ENCODE measurements around the gene TMEM237. TPM values are rescaled to one million over a fixed set of nuclear protein-coding genes. Genes with fewer than 3 reads are reported as not detected.

Gene TMEM237
- total RNA-seq, 1 experiment from 2014 or later = 132 TPM

- DNase-seq (ENCODE audit: low read depth) = peak; percentile 86
These were observed 606 bp downstream of the TMEM237 start for GRCh38 chr2:201642579-201643215.

DNA sequence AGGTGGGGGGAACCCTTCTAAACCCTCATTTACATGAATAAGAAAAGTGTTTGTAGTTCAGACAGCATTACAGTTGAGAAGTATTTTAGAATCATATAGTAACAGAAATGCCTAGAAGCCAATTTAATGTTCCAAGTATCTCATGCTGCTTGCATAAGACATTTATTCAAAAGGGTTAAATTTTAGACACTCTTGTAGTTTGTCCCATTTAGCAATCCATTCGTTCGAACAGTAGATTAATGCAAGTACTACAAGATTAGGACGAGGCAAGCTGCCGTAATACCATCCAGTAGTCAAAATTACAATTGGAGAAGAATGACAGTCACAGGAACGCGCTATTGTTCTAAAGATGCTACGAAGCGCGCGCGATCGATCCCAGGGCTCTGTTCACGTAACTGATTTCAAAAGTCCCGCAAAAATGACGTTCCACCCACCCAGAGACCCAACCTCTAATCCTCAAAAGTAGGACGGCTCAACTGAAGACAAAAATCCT lies 1.2 kb downstream of the TMEM237 start:
- DNase-seq (ENCODE audit: low read depth) = no peak

DNA sequence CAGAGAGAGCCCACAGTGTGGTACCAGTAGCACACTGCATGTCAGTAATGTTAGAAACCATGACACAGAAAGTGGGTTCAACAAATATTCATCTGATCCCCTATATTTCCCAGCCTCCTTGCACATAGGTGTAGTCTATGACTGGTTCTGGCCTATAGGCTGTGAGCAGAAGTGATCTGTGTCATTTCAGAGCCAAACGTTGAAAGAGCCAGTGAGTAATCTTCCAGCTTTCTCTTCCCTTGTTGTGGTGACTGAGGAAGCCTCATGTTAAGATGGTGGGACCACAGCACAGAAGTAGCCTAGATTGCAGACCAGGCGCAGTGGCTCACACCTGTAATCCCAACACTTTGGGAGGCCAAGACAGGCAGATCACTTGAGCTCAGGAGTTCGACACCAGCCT lies 4.1 kb downstream of the TMEM237 start:
- DNase-seq (ENCODE audit: low read depth) = peak; percentile 30

GRCh38 chr2:201638326-201638725 lies 5.0 kb downstream of the TMEM237 start:
- no peak for DNase-seq (ENCODE audit: low read depth)

DNA sequence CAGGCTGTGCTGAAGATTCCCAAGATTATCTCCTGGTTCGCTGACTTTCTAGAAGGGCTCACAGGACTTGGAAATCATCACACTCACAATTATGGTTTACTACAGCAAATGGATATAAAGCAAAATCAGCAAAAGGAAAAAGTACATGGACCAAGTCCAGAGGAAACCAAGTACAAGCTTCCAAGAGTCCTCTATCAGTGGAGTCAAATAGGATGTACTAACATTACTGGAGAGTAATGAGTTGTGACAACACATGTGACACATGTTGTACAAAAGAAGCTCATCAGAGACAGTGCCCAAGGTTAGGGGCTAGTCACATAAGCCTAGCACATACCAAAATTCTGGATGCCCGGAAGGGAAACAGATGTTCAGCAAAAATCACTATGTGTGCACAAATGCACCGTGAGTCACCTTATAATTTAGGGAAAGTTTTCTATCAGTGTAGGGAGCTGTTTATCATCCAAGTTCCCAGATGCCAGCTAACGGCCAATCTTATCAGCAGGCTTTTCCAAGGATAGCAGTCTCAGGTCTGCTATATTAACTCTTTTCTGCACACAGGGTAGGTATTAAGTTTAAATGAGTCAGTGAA lies 9.5 kb downstream of the TMEM237 start:
- peak; percentile 97 for DNase-seq (ENCODE audit: low read depth)

DNA sequence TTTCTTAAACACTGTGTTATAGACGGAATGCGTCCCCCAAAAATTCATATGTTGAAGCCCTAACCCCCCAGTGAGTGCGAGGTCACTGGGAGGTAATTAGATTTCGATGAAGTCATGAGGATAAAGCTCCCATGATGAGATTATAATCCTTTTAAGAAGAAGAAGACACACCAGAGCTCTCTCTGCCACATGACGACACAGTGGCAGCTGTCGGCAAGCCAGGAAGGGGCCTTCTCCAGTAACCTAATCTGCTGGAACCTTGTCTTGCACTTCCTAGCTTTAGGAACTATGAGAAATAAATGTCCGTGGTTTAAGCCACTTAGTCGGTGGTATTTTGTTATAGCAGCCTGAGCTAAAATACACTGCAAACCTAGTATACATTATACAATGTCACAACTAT lies 12.3 kb downstream of the TMEM237 start:
- DNase-seq (ENCODE audit: low read depth) = no peak

DNA sequence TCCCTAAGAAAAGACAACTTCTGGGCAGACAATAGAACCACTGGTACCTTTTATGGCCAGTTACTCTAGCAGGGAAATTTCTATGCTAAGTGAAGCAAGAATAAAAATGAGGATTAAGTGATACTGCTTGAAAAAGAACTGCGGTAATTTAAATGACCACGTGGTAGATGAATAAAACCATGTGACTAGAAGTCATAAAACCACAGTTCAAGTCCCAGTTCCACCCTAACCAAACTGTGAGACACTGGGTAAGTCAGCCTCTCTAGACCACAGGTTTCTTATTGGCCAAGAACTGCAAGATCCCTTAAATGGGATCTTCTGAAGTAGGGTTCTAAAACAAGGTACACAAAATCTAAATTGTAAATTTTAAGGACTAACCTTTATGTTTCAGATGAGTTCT lies 12.7 kb downstream of the TMEM237 start:
- DNase-seq (ENCODE audit: low read depth) = no peak

GRCh38 chr2:201628545-201628944 lies 14.8 kb downstream of the TMEM237 start:
- DNase-seq (ENCODE audit: low read depth) = no peak

- DNase-seq (ENCODE audit: low read depth) = peak; percentile 39
These were observed 20.9 kb downstream of the TMEM237 start for GRCh38 chr2:201622306-201622970.

DNA sequence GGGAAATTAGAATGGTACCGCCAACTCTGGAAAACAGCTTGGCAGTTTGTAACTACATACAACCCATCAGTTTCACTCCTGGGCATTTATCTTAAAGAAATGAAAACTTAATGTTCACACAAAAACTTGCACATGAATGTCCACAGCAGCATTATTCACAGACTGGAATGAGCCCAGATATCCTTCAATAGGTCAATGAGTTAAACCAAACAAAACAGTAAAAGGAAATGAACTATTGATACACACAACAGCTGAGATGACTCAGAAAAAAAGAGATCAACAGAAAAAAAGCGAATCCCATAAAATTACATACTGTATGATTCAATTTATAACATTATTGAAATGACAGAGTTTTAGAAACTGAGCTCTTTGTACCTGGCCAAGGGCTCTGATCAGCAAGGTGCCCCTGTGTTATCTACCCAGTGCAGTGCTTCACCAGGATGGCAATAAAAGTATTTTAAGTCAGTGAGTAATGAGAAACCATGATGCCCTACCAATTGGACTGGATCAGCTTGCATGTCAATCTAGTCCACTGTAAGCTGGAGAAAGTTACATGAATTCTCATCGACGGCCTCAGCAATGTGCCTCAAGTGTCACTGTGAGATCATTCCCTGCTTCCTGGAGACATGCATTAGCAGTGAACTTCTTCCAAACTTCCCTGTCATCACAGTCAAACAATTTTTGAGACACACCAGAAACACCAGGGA lies 21.9 kb downstream of the TMEM237 start:
- no peak for DNase-seq (ENCODE audit: low read depth)

DNA sequence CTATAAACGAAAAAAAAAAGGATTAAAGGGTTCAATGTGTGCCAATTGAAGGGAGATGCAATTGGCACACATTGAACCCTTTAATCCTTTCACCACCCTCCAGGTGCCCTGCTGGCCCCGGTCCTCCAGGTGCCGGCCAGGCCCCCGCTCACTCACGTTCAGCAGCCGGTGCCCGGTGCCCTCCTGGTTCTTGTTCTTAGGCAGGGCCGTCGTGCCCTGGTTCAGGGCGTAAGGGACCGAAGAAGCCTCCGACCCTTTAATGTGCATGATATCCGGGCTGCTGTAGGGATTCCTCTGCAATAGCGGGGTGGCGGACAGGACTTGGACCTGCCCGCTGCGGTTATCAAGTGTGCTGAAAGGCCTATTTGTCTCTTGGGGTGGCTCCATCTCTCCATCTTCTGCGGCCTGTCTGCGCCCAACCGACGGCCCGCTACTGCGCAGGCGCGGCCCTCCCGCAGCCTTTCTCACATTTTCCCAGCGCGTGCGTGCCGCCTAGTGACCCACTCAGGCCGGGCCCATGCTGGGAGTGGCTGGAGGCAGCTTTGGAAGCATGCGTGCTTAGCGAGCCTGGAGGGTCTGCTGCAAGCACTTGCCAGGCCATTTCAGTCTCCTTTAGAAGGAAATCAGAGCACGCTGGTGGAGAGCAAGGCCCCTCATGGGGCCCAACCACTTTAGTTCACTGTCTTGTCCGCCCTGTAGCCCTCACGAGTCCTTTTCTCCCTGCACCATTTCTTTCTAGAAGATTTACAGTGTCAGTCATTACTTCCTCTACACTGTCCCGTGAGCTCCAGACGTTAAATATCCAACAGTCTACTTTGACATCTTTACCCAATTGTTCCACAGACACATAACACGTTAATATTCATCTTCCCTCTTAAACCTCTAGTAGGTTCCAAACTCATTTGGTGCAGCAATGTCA lies 24.3 kb downstream of the TMEM237 start:
- peak; percentile 86 for DNase-seq (ENCODE audit: low read depth)

DNA sequence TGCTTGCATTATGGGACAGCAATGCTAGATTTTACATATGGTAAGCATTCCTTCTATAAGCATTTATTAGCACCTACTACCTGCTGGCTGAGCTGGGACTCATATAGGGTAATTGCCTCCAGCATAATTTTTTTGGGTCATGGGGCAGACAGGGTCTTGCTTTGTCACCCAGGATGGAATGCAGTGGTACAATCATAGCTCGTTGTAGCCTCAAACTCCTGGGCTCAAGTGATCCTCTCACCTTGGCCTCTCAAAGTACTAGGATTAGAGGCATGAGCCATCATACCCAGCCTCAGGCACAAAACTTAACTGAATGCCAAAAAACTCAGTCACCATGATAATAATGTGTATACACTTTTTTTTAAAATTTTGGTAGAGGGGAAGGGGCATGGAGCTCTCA lies 35.3 kb downstream of the TMEM237 start:
- peak; percentile 10 for DNase-seq (ENCODE audit: low read depth)

- no peak for DNase-seq (ENCODE audit: low read depth)
These were observed 35.7 kb downstream of the TMEM237 start for GRCh38 chr2:201607568-201607967.

DNA sequence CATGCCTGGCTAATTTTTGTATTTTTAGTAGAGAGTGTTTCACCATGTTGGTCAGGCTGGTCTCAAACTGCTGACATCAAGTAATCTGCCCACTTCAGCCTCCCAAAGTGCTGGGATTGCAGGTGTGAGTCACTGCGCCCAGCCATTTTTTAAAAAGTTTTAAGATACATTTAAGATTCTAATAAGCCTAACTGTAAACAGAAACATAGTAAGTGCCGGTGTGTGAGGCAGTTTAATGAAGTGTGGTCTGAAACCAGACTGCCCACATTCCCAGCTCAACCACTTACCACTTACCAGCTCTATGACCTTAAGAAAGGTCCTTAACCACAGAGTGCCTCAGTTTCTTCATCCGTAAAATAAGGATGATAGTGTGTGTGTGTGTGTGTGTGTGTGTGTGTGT lies 42.4 kb downstream of the TMEM237 start:
- DNase-seq (ENCODE audit: low read depth) = no peak

DNA sequence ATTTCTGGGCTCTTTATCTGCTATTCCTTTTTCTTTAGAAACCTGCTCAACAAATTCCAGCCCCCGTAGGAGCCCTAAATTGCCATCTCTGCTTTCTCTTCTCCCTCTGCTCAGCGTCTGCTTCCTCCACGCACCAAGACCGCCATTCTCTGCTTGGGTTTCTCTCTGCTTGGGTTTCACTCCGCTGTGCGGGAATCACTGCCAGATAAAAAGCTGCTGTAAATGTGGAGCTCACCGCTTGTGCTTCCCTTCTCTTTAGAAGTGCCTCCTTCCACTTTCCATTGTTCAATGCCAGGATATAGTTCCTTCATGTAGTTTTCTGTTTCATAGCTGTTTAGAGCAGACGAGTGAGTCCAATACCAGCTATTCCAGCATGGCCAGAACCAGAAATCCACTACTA lies 45.9 kb downstream of the TMEM237 start:
- no peak for DNase-seq (ENCODE audit: low read depth)

- peak; percentile 15 for DNase-seq (ENCODE audit: low read depth)
These were observed 62.8 kb downstream of the TMEM237 start for GRCh38 chr2:201580486-201580885.

DNA sequence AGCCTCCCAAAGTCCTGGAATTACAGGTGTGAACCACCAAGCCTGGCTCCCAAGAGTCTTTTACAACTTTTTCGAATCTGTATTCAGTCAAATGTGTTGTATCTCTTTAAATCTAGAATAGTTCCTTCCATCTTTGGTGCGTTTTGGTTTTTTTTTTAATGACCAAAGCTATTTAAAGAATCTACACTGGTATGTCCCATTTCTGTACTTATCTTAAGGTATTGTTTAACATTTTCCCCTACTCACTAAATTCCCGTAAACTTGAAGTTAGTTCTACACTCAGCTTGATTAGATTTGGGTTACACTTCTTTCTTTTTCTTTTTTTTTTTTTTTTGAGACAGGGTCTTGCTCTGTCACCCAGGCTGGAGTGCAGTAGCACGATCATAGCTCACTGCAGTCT lies 63.8 kb downstream of the TMEM237 start:
- peak; percentile 8 for DNase-seq (ENCODE audit: low read depth)

DNA sequence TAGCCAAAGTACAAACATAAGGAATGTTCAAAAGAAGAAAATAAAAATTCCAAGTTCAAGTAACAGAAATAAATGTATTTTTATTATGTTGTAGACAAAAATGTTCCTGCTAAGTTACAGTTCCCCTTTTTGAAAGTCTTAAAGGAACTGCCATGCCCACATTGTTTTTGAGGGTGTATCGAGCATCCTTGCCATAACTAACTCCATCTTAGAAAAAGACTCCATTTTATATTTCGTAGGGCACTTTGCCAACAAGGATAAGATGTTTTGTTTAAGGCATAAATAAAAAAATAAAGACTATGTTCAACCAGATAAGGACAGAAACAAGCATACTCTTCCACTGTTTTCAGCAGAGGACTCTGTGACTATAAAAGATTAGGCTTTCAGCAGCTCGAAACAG lies 67.3 kb downstream of the TMEM237 start:
- DNase-seq (ENCODE audit: low read depth) = no peak

DNA sequence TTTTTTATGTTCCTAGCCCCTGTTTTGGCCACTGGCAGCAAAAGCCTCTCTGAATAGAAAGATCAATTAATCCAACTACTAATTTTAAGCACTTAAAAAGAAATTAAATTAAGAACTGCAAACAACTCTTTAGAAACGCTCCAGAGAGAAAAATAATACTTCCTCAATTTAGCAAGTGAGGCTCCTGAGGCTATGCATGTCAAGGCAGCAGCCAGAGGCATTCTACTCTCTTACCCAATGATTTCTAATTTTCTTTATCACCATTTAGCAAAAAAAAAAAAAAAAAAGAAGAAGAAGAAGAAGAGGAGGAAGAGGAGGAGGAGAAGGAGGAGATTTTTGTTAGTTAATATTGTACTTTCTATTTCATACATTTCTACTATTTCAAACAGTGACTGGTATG lies 68.5 kb downstream of the TMEM237 start:
- DNase-seq (ENCODE audit: low read depth) = no peak

- no peak for DNase-seq (ENCODE audit: low read depth)
These were observed 70.3 kb downstream of the TMEM237 start for GRCh38 chr2:201572846-201573508.

Measured in RPMI7951 (cell line).